HG03571 (cell line): ENCODE results near the gene GAL3ST1.

Experiments
- ATAC-seq: cut with Tn5 transposase; IDR thresholded peaks from one replicate; pipeline ENCODE4 v1.9.1; 2021; ENCODE audit not compliant: unreplicated experiment

The GAL3ST1 gene

GRCh38 chr22:30538280-30538679 lies 36.2 kb downstream of the GAL3ST1 start:
- no peak for ATAC-seq

DNA sequence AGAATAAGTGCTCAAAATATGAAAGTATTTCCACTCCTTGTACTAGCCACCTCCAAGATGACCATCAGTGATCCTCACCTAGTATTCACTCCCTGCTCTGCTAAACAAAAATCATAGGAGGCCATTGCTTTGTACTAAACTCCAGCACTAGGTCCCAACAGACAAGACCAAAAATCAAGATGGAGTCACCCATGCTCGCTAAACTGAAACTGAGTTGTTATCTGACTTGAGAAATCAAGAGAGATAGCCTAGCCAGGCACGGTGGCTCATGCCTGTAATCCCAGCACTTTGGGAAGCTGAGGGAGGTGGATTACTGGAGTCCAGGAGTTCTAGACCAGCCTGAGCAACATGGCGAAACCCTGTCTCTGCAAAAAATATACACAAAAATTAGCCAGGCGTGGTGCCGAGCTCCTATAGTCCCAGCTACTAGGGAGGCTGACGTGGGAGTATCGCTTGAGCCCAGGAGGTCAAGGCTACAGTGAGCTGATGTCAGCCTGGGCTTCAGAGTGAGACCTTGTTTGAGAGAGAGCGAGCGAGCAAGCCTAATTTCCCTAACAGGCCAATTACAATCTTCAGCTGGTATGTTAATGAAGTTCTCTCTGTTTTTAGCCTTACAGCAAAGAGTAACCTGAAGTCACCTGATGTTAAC lies 37.3 kb downstream of the GAL3ST1 start:
- no peak for ATAC-seq

- no peak for ATAC-seq
Measured at GRCh38 chr22:30535182-30535581, 39.3 kb downstream of the GAL3ST1 start.

GRCh38 chr22:30531651-30532608 lies 42.5 kb downstream of the GAL3ST1 start:
- no peak for ATAC-seq

- ATAC-seq, result no peak
Measured at GRCh38 chr22:30526656-30527055, 47.8 kb downstream of the GAL3ST1 start.

GRCh38 chr22:30523646-30524489 lies 50.6 kb downstream of the GAL3ST1 start:
- no peak for ATAC-seq

DNA sequence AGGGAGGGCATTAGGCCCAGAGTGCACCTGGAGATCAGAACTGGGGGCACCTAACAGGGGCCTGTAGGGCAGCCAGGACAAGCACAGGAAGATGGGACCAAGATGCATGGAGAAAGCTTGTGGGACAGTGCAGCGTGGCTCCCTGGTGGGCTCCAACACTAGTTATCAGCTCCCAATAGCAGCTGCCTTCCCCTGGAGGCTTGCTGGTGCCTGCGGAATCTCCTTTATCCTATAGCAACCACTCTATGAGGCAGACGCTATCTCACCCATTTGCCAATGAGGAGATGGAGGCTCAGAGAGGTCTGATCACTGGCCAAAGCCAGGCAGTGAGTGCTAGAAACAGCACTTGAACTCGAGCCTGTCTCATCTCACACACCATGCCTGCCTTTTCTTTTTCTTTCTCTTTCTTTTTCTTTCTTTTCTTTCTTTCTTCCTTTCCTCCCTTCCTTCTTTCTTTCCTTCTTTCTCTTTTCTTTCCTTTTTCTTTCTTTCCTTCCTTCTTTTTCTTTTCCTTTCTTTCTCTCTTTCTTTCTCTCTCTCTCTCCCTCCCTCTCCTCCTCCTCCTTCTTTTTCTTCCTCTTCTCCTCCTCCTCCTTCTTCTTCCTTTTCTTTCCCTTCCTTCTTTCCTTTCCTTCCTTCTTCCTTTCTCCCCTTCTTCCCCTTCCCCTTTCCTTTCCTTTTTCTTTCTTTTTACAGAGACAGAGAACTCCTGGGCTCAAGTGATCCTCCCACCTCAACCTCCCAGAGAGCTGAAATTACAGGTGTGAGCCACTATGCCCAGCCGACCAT lies 52.9 kb downstream of the GAL3ST1 start:
- no peak for ATAC-seq

DNA sequence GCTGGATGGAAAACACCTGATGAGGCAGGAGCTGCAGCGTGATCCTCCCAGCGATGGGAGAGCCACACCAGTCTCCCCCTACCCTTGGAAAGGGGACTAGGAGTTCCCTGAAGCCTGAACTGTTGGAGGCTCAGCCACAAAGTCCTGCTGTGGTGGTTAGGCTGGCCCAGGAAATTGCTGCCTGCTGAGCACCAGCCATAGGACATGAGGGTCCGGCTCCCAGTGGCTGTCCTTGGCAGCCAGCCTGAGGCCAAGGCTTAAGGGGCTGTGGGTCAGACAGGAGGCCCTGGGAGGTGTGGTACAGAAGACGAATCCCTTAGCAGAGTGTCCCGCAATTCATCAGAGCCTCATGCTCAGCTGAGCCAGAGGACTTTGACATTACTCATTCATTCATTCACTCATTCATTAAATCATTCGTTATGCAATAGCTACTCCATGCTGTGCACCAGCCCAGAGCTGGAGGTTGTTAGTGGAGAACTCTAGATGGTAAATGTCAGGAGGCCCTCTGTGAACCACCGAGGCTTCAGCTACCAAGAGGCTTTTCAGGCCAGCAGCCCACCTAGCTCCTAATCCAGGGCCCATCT lies 54.5 kb downstream of the GAL3ST1 start:
- no peak for ATAC-seq

- no peak for ATAC-seq
Measured at GRCh38 chr22:30516731-30517130, 57.7 kb downstream of the GAL3ST1 start.

GRCh38 chr22:30516273-30516672 lies 58.2 kb downstream of the GAL3ST1 start:
- no peak for ATAC-seq

DNA sequence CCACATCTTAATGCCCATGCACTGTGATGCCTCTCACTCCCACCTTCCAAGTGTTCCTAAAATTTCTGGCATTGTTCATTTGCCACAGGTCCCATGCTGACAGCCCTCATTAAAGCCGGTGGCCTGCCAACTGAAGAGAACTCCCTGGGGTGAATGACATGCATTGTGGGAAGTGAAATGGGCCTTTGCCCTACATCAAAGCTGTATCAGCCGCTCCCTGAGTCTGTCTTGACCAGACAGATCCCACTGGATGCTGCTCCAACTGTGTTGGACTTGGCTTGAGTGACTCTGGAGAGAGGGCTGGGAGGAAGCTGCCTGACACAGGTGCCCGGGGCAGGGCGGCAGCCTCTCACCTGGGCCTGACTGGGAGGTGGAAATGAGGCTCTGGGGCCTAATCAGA lies 60.2 kb downstream of the GAL3ST1 start:
- ATAC-seq, result no peak

DNA sequence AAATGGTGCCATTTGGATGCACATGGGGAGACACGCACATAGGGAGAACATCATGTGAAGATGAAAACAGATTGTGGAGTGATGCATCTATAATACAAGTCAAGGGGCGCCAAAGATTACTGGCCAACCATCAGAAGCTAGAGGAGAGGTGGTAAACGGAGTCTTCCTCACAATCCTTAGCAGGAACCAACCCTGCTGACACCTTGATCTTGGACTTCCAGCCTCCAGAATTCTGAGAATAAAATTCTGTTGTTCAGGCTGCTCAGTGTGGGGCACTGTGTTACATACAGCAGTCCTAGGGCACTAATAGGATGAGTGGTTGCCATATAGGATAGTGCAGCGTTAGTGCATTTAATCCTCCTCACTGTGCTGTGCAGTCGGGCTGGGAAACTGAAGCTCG lies 61.0 kb downstream of the GAL3ST1 start:
- no peak for ATAC-seq

DNA sequence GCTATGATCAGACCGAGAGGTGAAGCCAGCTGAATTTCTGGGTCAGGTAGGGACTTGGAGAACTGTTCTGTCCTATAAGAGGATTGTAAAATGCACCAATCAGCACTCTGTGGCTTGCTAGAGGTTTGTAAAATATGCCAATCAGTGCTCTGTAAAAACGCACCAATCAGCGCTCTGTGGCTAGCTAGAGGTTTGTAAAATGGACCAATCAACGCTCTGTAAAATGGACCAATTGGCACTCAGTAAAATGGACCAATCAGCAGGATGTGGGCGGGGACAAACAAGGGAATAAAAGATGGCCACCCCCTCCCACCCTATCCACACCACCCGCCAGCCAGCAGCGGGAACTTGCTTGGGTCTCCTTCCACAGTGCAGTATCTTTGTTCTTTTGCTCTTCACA lies 62.6 kb downstream of the GAL3ST1 start:
- ATAC-seq, result no peak

DNA sequence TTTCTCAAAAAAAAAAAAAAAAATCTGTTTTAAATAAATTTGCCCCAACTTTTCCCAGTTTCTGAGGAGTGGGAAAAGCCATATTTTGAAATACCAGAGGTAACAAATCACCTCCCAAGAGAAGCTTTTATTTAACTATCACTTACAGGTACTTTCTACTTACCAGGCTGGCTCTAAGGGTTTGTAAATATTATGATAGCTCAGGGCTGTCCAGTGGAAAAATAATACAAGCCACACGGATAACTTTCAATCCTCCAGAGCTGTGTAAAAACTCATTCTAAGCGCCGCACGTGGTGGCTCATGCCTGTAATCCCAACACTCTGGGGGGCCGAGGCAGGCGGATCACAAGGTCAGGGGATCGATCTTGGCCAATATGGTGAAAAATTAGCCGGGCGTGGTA lies 63.4 kb downstream of the GAL3ST1 start:
- no peak for ATAC-seq

DNA sequence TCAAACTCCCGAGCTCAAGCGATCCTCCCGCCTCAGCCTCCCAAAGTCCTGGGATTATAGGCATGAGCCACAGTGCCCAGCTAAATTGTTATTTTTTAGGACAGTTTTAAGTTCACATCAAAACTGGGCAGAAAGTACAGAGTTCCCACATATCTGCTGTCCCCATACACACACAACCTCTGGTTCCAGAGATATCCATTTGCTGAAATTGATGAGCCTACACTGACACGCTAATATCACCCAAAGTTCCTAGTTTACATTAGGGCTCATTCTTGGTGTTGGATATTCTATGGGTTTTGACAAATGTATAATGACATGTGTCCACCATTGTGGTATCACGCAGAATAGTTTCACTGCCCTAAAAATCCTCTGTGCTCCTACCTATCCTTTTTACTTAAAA lies 66.2 kb downstream of the GAL3ST1 start:
- ATAC-seq, result no peak

DNA sequence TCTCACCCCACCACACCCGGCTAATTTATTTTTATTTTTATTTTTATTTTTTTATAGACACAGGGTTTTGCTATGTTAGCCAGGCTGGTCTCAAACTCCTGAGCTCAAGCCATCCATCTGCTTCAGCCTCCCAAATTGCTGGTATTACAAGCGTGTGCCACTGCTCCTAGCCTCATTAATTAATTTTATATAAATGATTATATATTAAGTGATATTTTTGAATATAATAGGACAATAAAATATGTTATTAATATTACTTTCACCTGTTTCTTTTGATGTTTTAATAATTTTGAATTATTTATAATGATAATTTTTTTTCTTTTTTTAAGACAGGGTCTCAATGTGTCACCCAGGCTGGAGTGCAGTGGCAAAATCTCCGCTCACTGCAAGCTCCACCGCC lies 66.8 kb downstream of the GAL3ST1 start:
- ATAC-seq, result no peak

DNA sequence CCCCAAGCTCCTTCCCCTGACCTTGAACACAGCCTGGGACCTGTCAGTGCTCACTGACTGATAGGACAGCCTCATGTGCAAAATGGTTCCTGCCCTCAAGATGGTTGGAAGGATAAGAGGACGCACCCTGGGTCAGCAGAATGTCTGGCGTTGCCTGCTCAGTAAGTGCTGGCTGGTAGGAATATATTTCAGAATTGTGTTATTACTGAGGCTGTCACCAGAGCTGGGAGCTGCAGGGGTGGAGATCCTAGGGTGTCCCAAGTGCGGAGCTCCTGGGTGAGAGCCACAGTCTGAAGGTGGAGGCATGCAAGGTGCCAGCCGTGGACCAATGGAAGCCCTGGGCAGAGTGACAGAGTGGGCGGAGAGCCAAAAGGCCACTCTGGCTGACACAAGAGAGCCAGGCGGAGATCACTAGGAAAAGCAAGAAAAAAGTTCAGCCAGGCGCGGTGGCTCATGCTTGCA lies 67.9 kb downstream of the GAL3ST1 start:
- no peak for ATAC-seq
